ENCODE data around the gene OTC. TPM values are rescaled to one million over a fixed set of nuclear protein-coding genes. Genes with fewer than 3 reads are reported as not detected.

The OTC gene
- total RNA-seq, 1 donor from 2014 or later, result not detected

- no peak overlapping the region for H3K4me2 ChIP-seq (ENCODE audit: low read length)
- no peaks in the 10 kb centered on the region for H3K9me3 ChIP-seq (ENCODE audit: insufficient read depth, low read depth, low read length)
- no peak overlapping the region for H3K4me3 ChIP-seq (ENCODE audit: insufficient read depth, low read depth, low read length)
- H3K27ac Mint-ChIP-seq (ENCODE audit: unreplicated experiment), result no peak overlapping the region
- no peak overlapping the region for H3K9ac ChIP-seq (ENCODE audit: low read length)
- no peaks in the 10 kb centered on the region for H3K27me3 ChIP-seq (ENCODE audit: insufficient read depth, low read length)
- H4K20me1 ChIP-seq (ENCODE audit: insufficient read depth, low read length), result no peaks in the 10 kb centered on the region
- H3K4me1 ChIP-seq (ENCODE audit: insufficient read depth, low read length), result no peaks in the 10 kb centered on the region
- no peak overlapping the region for H3K4me3 Mint-ChIP-seq (ENCODE audit: unreplicated experiment)
- no peak overlapping the region for H3K27ac ChIP-seq (ENCODE audit: low read depth, low read length)
- H3K27me3 Mint-ChIP-seq (ENCODE audit: low read depth, unreplicated experiment), result no peaks in the 10 kb centered on the region
- TF ChIP-seq, protein P1, sequence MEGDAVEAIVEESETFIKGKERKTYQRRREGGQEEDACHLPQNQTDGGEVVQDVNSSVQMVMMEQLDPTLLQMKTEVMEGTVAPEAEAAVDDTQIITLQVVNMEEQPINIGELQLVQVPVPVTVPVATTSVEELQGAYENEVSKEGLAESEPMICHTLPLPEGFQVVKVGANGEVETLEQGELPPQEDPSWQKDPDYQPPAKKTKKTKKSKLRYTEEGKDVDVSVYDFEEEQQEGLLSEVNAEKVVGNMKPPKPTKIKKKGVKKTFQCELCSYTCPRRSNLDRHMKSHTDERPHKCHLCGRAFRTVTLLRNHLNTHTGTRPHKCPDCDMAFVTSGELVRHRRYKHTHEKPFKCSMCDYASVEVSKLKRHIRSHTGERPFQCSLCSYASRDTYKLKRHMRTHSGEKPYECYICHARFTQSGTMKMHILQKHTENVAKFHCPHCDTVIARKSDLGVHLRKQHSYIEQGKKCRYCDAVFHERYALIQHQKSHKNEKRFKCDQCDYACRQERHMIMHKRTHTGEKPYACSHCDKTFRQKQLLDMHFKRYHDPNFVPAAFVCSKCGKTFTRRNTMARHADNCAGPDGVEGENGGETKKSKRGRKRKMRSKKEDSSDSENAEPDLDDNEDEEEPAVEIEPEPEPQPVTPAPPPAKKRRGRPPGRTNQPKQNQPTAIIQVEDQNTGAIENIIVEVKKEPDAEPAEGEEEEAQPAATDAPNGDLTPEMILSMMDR (IDR thresholded peaks at IDR 0.05; ENCODE audit: insufficient read depth, low read depth, low read length), result no peak
- TF ChIP-seq EZH2 (IDR thresholded peaks at IDR 0.05; ENCODE audit: insufficient read depth, low read length), result no peak
- H3K36me3 Mint-ChIP-seq (ENCODE audit: low read depth, unreplicated experiment), result no peaks in the 10 kb centered on the region
- no peaks in the 10 kb centered on the region for H3K36me3 ChIP-seq (ENCODE audit: insufficient read depth, low read length)
- no peak for DNase-seq (ENCODE audit: low read depth)
- no peaks in the 10 kb centered on the region for H3K9me3 Mint-ChIP-seq (ENCODE audit: unreplicated experiment)
- H3K4me1 Mint-ChIP-seq (ENCODE audit: low read depth, unreplicated experiment), result no peaks in the 10 kb centered on the region
- H2AFZ ChIP-seq (ENCODE audit: low read depth, low read length), result no peak overlapping the region
- H3K79me2 ChIP-seq (ENCODE audit: insufficient read depth, low read length), result no peaks in the 10 kb centered on the region
- no peak for FAIRE-seq
Measured at GRCh38 chrX:38407126-38407525, 54.7 kb downstream of the OTC start.

DNA sequence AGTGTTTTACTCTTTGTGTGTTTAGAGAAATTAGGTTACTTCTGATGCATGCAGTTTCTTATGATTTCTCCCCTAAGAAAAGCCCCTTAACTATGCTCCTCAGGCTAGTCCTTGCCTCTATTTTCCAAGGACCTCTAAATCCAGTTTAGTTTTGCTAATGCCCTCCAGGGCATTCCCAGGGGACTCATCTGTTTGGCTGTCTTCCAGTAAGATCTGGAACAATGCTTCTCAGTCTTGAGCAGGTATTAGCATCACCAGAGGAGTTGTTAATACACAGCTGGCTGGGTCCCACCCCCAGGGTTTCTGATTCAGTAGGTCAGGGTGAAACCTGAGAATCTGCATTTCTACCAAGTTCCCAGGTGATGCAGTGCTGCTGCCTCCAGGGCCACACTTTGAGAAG, 56.9 kb downstream of the OTC start:
- H3K27me3 Mint-ChIP-seq (ENCODE audit: low read depth, unreplicated experiment), result no peaks in the 10 kb centered on the region
- no peaks in the 10 kb centered on the region for H3K27me3 ChIP-seq (ENCODE audit: insufficient read depth, low read length)
- H3K4me1 ChIP-seq (ENCODE audit: insufficient read depth, low read length), result no peaks in the 10 kb centered on the region
- H3K4me3 ChIP-seq (ENCODE audit: insufficient read depth, low read depth, low read length), result no peak overlapping the region
- DNase-seq (ENCODE audit: low read depth), result no peak
- no peaks in the 10 kb centered on the region for H3K9me3 Mint-ChIP-seq (ENCODE audit: unreplicated experiment)
- no peaks in the 10 kb centered on the region for H3K9me3 ChIP-seq (ENCODE audit: insufficient read depth, low read depth, low read length)
- H3K4me1 Mint-ChIP-seq (ENCODE audit: low read depth, unreplicated experiment), result no peaks in the 10 kb centered on the region
- no peak overlapping the region for H2AFZ ChIP-seq (ENCODE audit: low read depth, low read length)
- no peaks in the 10 kb centered on the region for H3K36me3 ChIP-seq (ENCODE audit: insufficient read depth, low read length)
- H3K36me3 Mint-ChIP-seq (ENCODE audit: low read depth, unreplicated experiment), result no peaks in the 10 kb centered on the region
- H3K9ac ChIP-seq (ENCODE audit: low read length), result no peak overlapping the region
- no peak overlapping the region for H3K4me2 ChIP-seq (ENCODE audit: low read length)
- no peak overlapping the region for H3K27ac ChIP-seq (ENCODE audit: low read depth, low read length)
- no peak for TF ChIP-seq EZH2 (IDR thresholded peaks at IDR 0.05; ENCODE audit: insufficient read depth, low read length)
- TF ChIP-seq, protein P1 (IDR thresholded peaks at IDR 0.05; ENCODE audit: insufficient read depth, low read depth, low read length), result no peak
- no peaks in the 10 kb centered on the region for H3K79me2 ChIP-seq (ENCODE audit: insufficient read depth, low read length)
- no peak for FAIRE-seq
- no peak overlapping the region for H3K4me3 Mint-ChIP-seq (ENCODE audit: unreplicated experiment)
- H3K27ac Mint-ChIP-seq (ENCODE audit: unreplicated experiment), result no peak overlapping the region
- H4K20me1 ChIP-seq (ENCODE audit: insufficient read depth, low read length), result no peaks in the 10 kb centered on the region

GRCh38 chrX:38426785-38427184, 74.4 kb downstream of the OTC start:
- no peak overlapping the region for H3K4me2 ChIP-seq (ENCODE audit: low read length)
- H3K4me3 Mint-ChIP-seq (ENCODE audit: unreplicated experiment), result no peak overlapping the region
- H3K36me3 ChIP-seq (ENCODE audit: insufficient read depth, low read length), result no peaks in the 10 kb centered on the region
- peaks cover 1% of the 10 kb centered on the region for H3K27me3 Mint-ChIP-seq (ENCODE audit: low read depth, unreplicated experiment)
- TF ChIP-seq, protein P1 (IDR thresholded peaks at IDR 0.05; ENCODE audit: insufficient read depth, low read depth, low read length), result no peak
- TF ChIP-seq EZH2 (IDR thresholded peaks at IDR 0.05; ENCODE audit: insufficient read depth, low read length), result no peak
- H3K27me3 ChIP-seq (ENCODE audit: insufficient read depth, low read length), result no peaks in the 10 kb centered on the region
- no peaks in the 10 kb centered on the region for H3K79me2 ChIP-seq (ENCODE audit: insufficient read depth, low read length)
- H3K4me1 Mint-ChIP-seq (ENCODE audit: low read depth, unreplicated experiment), result no peaks in the 10 kb centered on the region
- no peaks in the 10 kb centered on the region for H3K4me1 ChIP-seq (ENCODE audit: insufficient read depth, low read length)
- FAIRE-seq (no peak), DNase-seq (ENCODE audit: low read depth) (no peak)
- peaks cover under 1% of the 10 kb centered on the region for H3K9me3 Mint-ChIP-seq (ENCODE audit: unreplicated experiment)
- no peaks in the 10 kb centered on the region for H3K9me3 ChIP-seq (ENCODE audit: insufficient read depth, low read depth, low read length)
- H2AFZ ChIP-seq (ENCODE audit: low read depth, low read length), result no peak overlapping the region
- no peak overlapping the region for H3K4me3 ChIP-seq (ENCODE audit: insufficient read depth, low read depth, low read length)
- no peak overlapping the region for H3K27ac ChIP-seq (ENCODE audit: low read depth, low read length)
- H3K9ac ChIP-seq (ENCODE audit: low read length), result no peak overlapping the region
- H3K27ac Mint-ChIP-seq (ENCODE audit: unreplicated experiment), result no peak overlapping the region
- H3K36me3 Mint-ChIP-seq (ENCODE audit: low read depth, unreplicated experiment), result peaks cover 3% of the 10 kb centered on the region
- H4K20me1 ChIP-seq (ENCODE audit: insufficient read depth, low read length), result no peaks in the 10 kb centered on the region
